ENCODE data around the gene PLEKHO2.

PLEKHO2 gene

DNA sequence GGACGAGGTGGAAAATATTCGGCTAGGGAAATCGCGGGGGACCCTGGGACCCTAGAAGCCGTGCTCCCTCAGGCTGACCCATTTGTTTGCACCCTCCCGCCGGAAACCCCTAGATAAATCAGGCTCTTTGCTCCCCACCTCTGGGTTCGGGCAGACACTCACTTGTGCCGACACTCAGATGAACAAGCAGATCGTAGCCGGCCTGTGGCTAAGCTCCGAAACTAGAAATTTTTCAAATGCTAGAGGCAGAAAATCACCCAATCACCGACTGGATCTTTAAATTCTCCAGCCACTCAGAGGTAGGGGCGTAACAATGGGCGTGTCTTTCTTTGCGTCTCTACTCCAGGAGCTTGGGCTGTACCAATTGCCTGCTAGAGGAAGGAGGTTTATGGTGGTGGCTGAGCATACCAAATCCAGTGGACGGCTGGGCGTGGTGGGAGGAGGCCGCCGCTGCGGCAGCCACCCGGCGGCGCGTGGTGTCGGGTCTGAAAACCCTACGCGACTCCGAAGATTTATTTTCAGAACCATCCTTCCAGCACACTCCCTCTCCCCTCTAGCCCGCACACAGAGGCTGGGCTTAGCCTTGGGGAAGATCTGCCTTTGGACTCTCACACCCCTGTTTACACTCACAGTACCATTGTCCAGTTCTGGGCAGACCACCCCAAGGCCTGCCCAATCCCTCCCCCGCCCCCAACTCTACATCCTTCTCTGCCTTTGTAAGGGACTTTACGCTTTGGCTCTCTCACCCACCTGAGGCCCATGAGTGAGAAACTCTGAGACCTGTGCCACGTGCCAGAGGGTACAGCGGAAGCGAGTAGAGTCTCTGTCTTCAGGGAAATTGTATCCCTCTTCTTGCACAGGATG is 16.1 kb upstream of the PLEKHO2 start, which contains the start of gene PIF1:
TSS of gene PIF1 (minus strand) at position 217 of the 864 bp plus-strand sequence. CDS start 1,312 bp downstream, outside the sequence.
- peak; percentile 70 for DNase-seq (ENCODE audit: low read depth)

DNA sequence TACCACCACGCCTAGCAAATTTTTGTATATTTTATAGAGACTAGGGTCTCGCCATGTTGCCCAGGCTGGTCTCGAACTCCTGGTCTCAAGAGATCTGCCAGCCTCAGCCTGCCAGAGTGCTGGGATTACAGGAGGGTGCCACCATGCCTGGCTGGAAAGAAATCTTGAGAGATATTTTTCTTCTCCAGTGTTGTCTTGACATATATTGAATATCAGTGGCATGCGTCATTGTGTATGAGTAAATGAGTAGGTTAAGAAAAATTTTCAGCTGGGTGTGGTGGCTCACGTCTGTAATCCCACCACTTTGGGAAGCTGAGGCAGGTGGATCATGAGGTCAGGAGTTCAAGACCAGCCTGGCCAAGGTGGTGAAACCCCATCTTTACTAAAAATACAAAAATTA is 12.7 kb upstream of the PLEKHO2 start:
- no peak for DNase-seq (ENCODE audit: low read depth)

DNA sequence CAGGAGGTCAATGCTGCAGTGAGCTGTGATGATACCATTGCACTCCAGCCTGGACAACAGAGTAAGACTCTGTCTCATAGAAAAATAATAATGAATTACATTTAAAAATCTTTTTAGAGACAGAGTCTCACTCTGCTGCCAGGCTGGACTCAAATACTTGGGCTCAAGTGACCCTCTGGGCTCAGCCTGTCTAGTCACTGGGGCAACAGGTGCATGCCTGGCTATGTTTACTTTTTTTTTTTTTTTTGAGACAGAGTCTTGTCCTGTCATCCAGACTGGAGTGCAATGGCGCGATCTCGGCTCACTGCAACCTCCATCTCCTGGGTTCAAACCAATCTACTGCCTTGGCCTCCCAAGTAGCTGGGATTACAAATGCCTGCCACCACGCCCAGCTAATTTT is 8.0 kb upstream of the PLEKHO2 start:
- DNase-seq (ENCODE audit: low read depth) = no peak

DNA sequence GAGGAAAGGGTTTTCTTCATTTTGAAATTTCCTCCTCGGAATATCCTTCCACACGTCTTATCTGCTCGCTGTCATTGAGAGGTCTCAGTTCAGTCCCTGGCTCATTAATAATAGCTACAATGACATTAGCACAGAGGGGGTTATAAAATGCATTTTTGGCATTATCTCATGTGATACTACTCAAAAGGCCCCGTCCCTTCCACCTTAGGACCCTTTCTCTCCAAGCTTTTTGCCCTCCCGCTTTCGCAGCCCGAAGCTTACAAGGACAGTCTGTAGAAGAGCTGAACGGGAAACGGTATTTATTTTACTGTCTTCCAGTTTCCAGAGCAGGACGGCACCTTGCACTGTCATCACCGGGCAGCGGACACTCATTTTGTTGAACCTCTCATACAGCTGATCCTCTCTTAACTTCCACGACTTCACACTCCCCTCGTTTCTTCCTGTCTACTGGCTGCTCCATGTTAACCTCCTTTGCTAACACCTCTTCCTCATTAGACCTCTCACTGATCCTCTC is 5.6 kb upstream of the PLEKHO2 start:
- no peak for DNase-seq (ENCODE audit: low read depth)

DNA sequence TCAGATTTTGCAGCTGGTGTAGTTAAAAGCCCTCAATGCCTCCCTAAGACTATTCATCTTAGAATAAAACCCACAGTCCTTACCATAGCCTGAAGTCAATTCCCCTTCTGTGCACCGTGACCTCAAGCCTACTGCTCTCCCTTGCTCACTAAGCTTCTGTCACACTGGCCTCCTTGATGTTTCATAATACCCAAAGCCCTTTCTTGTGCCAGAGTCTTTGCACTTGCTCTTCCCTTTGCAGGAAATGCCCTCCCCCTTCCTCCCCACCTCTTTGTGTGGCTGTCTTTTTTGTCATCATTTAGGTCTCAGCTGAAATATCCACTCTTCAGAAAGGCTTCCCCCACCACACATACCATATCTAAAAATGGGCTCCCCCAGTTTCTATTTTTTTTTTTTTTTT is 4.2 kb upstream of the PLEKHO2 start:
- no peak for DNase-seq (ENCODE audit: low read depth)

DNA sequence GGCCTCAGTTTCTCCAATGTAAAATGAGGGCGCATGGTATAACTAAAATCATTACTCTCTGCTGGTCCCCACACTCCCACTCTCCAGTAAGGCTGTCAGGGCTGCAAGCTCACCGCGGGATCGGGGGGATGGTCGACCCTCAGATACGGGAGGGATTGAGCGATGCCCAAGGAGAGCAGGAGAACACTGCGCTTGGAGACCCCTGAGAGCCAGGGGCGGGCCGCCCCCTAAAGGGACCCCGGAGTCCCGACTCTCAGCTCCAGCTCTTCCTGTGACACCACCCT is 713 bp upstream of the PLEKHO2 start:
- DNase-seq (ENCODE audit: low read depth) = no peak

DNA sequence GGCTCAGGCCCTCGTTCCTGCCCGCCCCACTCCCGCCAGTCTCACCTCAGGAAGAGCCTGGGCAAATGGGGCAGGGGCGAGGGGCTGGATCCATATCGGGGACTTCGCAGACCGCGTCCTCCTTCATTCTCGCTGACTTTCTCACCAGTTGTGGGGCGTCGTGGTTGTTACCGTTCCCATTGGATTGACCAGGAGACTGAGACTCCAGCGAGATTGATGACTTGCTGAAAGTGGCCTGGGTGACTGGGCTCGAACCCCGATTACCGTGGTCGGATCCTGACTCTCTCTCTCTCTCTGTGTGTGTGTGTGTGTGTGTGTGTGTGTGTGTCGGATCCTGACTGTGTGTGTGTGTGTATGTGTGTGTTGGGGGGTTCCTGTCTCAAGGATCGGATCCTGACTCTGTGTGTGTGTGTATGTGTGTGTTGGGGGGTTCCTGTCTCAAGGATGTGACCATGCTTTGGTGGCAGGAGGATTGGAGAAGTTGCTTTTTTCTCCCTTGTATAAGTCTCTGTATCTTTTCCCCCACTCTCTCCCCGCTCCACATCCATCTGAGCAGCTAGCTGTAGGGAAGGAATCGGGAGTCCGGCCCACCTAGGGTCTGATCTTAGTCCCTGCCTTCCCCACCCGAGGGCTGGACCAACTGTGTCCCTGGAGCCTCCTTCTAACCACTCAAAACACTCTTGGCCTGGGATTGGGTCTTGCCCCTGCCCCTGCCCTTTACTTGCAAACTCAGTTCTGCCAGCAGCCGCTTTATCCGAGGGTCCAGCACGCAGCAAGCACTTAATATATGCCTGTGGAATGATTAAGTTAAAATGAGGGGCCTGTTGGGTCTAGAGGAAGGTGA is 603 bp downstream of the PLEKHO2 start:
- no peak for DNase-seq (ENCODE audit: low read depth)

DNA sequence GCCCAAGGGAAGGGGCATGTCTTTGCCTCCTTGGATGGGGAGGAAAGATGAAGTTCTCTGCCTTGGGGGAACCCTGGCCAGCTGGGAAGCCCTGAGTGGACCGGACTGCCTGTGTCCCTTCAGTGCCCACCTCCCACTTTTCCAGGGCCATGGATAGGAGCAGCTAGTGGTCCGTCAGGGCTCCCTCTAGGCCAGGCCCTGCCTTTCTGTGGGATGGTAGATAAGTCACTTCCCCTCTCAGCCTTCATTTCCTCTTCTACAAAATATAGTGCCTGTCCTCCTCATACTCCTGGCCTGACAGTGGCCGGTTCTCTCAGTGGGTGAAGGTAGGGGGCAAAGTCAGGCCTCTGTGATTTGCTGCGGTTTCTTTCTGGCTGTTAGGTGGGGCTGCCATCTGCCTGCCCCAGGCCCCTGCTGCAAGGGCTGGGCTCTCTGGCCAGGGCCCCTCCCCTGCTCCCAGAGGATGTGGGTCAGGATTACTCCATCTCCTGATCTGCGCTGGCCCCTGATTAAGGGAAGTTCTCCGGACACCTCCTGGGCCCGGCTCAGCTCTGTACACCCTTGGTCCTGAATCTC is 1.4 kb downstream of the PLEKHO2 start:
- DNase-seq (ENCODE audit: low read depth) = no peak

DNA sequence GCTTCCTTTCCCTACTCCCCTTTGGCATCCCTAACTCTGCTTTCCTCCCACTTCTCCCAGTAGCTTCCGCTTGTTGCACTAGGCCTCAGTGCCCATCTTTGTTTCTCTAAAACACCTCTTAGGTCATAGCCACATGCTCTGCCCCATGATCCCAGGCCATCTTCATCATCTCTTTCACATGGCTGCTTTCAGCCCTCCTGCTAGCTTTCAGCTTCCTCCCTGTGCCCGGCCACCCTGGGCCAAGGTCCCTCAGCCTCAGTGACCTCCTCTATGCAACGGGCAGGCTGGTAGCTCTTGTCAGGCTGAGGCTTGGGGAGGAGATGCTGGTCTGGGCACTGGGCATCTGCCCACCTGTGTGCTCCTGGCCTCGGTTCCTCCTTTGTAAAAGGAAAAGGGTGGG is 2.3 kb downstream of the PLEKHO2 start:
- no peak for DNase-seq (ENCODE audit: low read depth)

DNA sequence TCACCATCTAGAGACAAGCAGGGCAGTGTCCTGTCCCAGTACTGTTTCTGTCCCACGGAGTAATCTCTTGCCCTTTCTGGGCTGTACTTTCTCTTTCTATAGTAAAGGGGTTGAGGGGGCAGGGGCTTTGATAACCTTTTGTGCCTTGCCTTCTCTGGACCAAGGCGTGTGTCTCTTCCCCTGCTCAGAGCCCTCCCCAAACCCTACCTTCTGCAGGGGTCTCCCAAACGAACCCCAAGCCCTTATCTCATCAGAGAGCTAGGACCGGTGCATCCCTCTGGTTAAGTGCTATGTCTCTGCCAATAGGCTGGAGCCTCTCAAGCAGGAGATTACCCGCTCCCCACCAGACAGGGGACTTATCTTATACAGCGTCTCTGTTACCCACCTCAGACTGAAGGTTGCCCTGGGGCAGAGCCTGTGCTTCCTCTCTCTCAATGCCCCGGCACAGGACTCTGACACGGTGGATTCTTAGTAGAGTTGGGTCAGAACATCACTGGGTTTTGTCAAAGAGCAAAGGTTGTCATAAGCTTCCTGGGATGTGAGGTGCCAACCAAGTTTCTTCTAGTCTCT is 2.9 kb downstream of the PLEKHO2 start:
- no peak for DNase-seq (ENCODE audit: low read depth)

DNA sequence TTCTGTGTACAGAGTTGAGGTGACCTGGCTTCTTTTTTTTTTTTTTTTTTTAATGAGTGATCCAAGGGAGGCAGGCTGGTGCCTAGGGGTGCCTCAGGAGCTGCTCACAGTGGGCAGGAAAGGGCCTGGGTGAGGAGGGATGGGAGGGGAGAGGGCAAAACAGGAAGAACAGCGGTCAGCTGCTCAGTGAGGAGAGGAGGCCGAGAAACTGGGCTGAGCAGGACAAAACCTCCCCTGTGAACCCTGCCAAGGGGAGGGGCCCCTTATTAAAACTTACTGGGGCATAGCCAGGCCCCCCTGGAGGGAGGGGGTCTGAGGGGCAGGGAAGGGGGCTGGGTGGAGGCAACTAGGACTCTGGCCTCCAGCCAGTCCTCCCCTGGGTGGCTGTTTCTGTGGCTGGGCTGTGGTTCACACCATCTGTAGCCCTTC is 3.5 kb downstream of the PLEKHO2 start:
- no peak for DNase-seq (ENCODE audit: low read depth)

DNA sequence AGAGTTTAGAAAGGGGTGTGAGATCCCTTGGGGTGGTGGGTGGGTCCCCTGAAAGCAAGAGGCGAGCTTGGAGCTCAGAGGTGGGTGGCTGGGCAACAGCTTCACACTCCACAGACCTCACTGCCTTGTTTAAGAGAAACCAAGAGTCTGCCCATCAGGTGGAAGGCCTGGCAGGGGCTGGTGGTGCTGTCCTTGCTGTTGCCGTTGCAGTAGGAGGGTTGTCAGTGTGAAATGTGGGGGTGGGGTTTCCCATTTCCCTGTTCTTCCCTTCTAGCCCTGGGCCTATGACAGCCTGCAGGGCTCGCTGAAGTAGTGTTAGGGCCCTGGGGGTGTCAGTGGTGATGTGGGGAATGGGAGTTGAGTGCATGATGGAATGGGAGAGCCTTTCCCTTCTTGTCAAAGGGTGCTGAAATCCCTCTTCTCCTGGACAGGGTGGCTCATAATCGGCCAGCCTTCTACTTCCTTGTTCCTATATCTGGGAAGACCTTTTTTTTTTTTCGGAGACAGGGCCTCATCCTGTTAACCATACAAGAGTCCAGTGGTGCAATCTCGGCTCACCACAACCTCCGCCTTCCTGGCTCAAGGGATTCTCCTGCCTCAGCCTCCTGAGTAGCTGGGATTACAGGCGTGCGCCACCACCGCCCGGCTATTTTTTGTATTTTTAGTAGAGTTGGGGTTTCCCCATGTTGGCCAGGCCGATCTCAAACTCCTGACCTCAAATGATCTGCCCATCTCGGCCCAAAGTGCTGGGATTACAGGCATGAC is 4.3 kb downstream of the PLEKHO2 start:
- DNase-seq (ENCODE audit: low read depth) = no peak

DNA sequence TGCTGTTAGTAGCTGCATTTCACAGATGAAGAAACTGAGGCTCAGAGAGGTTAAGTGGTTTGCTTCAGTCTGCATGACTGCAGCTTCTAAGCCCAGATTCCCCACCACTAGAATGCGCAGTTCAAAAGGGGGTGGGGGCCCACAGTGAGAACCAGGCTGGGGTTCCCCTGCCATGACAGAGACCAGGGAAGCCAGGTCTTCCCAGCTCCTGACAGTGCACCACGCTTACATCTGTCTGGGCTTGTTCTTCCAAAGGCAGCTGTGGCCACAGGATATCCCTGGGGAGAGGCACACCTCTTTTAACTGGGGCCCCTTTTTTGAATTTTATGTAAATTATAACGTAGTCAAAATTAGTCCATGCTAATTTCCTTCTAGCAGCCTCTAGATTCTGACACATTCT is 5.3 kb downstream of the PLEKHO2 start:
- no peak for DNase-seq (ENCODE audit: low read depth)

DNA sequence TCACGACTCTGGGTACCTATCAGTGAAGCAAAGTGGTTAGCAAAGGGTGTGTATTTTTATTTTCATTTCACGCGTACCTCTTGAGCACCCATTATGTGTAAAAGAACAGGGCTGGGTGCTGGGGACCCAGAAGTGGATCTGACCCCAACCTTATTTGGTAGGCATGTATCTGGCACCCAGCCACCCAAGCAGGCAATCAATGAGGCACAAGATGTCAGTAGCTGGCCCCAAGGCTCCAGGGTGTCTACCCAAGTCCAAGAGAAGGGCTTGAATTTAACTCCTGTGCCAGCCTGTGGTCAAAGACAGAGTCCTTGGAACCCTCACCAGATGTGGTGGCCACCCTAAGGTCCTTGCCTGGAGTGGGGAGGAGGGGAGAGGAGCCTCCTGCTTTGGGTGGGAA is 5.7 kb downstream of the PLEKHO2 start:
- DNase-seq (ENCODE audit: low read depth) = no peak

DNA sequence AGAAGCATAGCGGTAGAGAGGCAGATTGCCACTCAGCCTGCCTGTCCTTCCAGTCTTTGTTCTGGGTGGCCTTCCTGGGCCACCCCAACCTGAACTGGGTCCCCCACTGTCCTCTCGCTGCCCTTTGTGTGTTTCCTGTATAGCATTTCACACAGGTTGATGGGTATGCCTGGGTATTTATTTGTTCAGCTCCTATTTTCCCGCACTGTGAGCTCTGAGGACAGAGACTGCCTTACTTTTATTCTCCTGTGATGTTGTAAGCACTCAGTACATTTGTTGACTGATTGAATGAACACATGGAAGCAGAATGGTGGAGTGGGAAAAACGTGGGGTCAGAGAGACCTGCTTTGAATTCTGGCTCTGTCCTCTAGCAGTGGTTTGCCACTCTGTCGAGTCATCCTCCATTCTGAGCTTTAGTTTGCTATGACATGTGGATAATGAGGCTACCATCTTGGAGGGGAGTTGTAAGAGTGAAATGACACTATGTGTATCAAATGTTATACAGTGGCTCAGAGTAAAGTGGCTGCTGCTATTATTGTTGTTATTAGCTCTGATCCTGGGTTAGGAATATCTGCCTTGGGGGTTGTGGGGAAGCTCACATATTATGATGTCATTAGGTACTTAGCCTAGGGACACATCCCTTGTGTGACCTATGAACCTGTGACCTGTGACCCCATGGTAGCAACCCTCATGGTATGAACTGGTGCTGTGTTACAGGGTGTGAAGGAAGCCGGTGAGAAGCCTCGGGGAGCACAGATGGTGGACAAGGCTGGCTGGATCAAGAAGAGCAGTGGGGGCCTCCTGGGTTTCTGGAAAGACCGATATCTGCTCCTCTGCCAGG is 6.4 kb downstream of the PLEKHO2 start:
- no peak for DNase-seq (ENCODE audit: low read depth)

DNA sequence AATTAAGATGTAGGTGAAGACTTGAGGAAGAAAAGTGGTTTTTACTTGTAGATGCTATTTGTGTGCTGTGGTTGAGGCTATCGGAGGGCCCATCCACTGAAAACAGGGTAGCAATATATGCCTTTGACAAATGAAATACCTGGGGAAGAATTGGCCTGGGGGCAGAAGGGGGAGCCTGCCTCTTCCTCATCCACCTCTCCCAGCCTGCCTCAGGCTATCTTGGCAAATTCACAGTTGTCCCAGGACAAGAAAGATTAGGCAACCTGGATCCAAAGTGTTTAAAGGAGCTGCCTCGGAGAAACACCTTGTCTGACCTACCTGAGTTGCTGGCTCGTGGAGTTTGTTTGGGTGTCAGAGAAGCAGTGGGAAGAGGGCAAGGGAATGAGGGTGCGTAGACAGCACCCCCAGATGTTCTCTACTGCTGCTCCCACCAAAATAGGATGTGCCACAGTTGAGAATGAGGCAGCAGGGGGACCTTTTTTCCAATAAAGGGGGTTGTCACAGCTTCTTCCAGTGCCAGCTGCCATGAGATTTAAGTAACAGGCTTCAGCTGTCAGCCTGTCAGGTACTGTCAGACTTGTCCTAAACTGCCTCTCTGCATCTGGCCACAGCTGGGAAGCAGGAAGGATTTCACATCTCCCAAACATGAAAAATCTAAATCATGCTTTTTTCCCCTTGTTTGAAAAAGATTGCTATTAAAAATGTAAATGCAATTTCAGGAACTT is 9.2 kb downstream of the PLEKHO2 start:
- no peak for DNase-seq (ENCODE audit: low read depth)

DNA sequence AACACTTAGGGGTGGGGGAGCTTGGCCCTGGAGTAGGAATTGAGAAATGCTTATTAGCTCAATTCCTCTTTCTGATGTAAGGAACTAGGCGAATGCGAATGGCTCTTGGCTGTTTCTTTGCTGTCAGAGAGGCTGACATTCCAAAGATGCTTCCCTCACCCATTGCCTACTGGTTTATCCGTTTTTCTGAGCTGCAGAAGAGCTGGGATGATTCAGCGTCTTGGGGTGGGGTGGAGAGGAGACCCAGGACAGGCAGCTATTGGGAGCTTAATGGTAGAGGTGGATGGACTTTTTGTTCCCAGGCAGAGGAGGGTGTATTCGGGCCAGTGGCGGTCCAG is 9.8 kb downstream of the PLEKHO2 start:
- no peak for DNase-seq (ENCODE audit: low read depth)

DNA sequence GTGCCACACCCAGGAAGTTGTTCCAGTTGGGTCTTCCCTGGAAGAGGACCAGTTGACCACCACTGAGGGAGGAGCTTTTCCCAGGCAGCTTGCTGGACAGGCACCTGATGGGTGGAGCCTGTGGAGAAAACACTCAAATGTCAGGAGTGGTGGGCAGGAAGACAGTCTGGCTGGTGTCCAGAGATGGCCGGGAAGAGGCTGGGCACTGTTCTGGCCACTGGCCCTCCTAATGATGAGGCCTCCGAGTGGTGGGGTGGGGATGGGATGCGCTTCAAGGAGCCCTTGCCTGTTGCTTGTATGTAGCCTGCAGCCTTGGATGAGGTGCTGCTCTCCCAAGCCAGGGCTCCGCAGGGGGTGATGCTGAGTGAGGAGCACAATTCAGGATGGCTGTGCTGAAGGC is 12.3 kb downstream of the PLEKHO2 start:
- DNase-seq (ENCODE audit: low read depth) = no peak

DNA sequence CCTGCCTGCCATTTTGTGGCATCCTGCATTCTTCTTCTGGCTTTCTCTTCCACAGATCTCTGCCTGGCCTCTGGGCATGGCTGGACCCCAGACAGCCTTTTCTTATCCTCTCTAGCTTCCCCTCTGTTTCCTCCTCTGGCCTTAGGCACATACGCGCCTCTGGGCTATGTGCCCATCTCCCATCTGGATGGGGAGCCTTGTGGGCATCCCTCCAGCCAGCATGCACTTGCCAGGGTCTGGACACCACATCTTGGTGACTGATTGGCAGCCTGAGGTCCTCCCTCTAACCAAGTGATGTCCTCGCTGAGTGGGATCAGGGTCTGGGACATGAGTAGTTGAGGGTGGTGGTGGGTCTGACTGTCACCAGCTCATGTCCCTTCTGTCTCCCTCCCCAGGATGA is 12.8 kb downstream of the PLEKHO2 start:
- DNase-seq (ENCODE audit: low read depth) = no peak

All from stimulated activated CD8-positive, alpha-beta memory T cell treated with anti-CD3 and anti-CD28 coated beads, Interleukin-7, amount 100 ng/mL, for 24 hours (primary cell).